Measurements from ENCODE around the gene C1QL2.
A peak's percentile ranks its signal among the peaks of the same experiment; 100 is the strongest.

C1QL2 gene

GRCh38 chr2:119158563-119159347 is at the start of gene C1QL2:
Gene C1QL2, minus strand, starts transcription at chr2:119158751. Its CDS starts 482 bp downstream, at chr2:119158269.
- DNase-seq: peak; percentile 76

- no peak for DNase-seq
These were observed 48.9 kb upstream of the C1QL2 start for GRCh38 chr2:119207447-119207846.

DNA sequence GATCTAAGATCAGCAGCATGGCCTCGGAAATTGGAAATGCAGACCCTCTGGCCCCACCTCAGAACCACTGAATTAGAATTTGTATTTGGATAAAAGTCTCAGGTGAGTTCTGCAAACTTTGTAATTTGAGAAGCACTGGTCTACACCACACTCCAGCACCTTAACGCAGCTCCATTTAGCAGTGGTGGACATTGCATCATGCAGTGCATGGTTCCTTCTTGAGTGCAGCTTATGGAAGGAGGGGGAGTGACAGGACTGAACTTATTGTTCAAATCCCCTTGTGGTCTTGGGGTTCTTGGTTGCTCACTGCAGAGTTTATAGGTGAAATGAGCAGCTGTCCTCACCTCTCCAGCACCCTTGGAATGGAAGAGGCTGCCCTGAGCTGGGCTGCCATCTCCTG is 47.6 kb upstream of the C1QL2 start:
- DNase-seq: no peak

DNA sequence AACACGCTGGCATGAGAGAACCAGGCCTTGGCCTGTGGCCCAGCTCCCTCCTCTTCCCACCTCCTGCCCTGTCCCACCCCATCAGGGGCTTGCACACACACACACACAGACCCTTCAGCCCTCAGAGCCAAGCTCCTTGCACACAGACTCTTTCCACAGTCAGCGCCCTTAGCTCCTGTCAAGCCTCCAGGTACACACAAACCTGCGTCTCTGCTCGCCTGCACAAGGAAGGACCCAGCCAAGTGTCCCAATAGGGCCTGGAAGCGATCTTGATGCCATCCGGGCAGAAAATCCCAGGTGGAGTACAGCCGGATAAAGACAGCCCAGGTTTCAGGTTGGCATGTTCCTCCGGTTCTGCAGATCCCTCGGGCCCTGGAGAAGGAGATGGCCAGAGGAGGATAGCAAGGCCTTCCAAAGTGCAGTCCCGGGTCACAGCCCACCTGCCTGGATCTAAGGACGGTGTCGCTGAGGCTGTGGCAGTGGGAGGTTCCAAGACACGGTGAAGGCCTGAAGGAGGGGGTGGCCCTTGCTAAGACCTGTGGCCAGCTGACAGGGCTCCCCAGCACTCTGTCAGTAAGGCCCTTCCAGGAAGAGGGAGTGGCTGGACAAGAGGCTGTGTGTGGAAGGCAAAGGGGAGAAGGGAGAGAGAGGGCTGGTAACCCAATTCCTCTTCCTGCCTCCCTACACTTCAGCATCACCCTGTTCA is 46.6 kb upstream of the C1QL2 start:
- no peak for DNase-seq

DNA sequence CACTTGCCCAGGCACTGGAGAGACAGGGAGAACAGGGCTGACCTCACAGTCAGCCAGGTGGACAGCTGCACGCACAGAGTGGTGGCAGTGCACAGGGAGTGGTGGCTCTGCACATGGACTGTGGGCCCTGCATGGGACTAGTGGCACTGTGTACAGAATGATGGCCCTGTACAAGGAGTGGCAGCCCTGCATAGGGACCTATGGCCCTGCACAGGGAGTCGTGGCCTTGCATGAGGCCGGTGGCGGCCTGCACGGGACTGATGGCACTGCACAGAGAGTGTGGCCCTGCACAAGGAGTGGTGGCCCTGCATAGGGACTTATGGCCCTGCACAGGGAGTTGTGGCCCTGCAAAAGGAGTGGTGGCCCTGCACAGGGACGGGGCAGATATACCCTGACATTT is 46.0 kb upstream of the C1QL2 start:
- no peak for DNase-seq

- no peak for DNase-seq
These were observed 44.2 kb upstream of the C1QL2 start for GRCh38 chr2:119202610-119203310.

- no peak for DNase-seq
These were observed 43.3 kb upstream of the C1QL2 start for GRCh38 chr2:119201815-119202214.

- DNase-seq: no peak
These were observed 39.8 kb upstream of the C1QL2 start for GRCh38 chr2:119198240-119198840.

DNA sequence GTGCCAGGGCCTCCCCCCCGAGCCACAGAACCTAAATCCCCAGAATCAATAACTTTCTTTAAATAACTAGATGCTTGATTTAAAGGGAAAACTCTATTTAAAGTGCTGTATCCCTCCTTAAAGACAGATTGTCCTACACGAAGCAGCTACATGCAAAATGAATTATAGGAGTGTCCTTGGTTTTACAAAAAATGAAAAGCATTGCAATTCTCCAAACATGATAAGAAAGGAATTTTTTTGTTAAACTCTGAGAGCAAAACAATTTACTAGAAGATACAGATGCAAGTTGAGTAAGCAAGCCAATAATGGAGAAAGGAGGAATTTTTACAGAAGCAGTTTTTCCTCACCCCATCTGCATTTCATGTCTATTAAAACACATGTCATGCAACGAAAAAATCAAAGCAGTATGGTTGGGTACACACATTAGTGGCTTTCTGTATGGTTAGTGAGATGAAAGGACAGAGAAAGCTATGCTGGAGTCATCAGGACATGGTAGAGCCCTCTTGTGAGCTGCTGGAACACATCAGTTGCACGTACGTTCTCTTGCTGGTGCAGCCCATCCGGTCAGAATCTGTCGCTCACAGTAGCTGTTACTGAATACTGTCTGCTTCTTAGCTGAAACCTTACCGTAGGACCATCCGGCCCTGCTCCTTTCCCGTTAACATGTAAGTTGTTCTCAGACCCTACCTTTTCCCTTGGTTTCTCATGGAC is 39.1 kb upstream of the C1QL2 start:
- no peak for DNase-seq

DNA sequence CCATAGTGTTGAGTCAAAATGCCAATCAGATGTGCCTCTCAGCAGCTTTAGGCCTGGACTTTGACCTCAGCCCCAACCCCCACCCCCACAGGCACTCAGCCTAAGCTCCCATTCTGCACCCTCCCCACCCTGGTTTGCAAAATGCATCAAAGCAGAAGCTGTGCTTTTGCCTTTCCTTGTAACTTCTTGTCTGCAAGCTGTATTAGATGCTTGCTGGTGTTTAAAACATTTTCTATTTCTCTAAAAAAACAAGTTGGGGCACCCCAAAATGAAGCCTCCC is 38.5 kb upstream of the C1QL2 start:
- DNase-seq: no peak

DNA sequence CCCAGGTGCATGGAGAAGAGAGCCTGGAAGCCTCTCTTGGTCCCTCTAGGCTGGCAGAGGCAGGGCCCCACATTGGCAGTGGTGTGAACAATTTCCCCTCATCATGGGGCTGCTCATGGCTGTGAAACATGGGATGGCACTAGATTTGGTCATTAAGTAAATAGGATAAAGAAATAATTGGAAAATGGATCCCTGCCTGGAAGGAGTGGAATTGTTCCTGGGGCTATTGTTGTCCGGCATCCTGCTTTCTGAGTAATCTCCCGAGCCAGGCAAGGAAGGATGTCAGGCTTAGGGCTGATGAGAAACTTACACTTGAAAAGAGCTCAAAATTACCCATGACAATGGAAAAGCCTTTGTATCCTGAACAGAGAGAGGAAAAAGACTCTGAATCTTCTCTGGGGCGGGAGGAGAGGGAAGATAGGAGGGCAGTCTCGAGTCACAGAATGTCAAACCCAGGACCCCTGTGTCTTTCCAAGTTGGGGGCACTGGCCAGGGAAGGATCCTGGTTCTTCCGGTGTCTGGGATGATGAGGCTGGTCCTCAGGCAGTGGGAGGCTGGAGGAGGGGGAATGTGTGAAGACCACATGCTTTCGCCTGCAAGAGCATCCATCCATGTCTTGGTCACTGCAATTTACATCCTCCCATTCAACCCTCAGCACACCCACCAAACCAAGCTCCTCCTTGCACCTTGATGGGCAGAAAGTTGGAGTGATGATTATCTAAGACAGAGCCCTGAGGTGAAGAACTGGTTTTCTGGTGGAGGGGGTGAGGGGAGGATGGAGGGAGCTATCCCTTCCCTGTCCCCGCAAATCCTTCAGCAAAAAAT is 38.0 kb upstream of the C1QL2 start:
- DNase-seq: no peak

DNA sequence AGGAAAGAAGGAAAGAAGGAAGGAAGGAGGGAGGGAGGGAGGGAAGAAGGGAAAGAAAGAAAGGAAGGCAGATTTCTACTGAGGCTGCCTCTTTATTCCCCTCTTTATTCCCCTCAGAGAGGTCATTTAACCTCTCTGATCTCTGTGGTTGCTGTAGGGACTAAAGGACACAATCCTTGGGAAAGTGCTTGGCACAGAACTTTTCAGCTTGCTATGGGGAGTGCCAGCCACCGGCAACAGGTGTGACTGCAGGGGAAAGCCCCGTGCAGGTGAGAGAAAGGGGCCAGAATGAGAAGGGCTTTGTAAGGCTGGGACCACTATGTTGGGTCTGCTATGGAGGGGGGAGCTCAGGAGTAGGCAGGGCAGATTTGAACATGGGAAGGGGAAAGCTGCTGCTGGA is 37.3 kb upstream of the C1QL2 start:
- no peak for DNase-seq

DNA sequence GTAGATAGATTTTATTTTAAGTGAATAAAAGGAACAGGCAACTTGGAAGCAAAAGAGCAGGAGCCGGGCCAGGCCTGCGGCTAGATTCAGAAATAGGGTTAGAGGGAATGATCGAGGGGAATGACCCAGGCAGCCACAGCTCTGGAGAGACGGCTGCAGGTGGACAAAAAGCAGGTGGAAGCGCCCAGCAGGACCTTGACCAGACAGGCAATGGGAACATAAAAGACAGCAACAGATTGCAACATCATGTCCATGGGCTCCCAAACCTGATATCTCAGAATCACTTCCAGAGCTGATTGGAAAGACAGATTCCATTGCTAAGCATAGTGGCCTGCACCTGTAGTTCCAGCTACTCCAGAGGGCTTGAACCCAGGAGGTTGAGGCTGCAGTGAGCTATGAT is 36.5 kb upstream of the C1QL2 start:
- no peak for DNase-seq

DNA sequence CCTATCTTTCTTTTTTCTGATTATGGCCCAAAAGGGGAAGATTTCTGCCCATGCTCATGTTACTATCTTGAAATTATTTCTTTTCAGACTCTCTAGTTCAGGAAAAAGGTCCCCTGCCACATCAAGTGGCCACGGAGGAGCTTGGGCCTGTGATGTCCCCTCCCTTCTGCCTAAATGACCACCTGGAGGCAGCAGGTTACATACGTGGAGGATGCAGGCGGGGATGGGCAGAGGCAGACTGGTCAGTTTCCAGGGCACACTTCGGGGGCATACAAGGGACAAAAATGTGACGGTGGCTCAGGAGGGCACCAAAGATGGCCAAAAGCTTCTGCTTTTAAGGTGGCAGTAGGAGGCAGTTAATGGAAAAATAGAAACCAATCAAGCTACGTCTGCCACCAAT is 34.3 kb upstream of the C1QL2 start:
- no peak for DNase-seq

GRCh38 chr2:119190321-119191111 is 32.0 kb upstream of the C1QL2 start:
- no peak for DNase-seq

DNA sequence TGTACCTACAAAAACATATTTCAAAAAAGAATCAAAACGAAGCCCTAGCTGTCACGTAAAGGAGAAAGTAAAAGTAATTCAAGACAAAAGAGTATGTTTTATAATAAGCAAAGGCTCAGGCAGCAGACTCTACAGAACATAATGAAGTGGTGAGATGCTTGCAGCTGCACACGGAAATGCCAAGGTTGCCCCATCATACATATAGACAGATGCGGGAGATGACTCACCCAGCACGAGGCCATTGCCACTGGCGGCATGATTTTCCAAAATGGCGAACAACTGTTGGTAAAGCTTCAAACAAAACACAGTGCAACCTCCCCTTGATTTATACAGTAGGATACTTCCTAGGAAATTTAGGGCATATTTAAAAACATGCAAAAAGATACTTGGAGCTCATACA is 26.0 kb upstream of the C1QL2 start:
- no peak for DNase-seq

DNA sequence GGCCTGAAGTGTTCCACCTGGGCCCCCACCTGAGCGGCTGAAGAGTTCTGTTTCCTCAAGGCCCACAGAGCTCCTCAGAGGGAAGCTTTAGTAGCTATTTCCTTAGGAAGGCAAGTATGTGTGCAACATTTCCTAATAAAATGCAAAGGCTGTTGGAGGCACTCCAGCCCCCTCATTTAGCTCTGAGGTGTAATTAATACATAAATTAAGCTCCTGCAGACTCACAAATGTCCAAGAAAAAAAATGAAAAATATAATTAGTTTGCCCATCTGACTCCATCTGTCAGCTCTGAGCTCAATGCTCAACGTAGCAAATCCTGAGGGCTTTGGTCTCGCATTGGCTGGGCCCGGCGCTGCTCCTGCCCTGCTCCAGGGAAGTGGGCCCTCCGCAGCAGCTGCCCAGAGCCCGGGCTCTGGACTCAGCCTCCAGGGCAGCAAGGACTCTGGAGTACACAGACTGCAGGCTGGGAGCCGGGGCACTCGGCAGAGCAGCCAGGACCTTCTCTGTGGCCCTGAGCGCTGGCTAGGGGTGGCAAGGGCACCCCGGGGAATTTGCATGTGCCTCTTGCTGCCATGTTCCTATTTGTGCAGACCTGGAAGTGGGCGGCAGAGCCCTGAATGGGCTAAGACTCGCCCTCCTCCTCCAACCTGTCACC is 23.4 kb upstream of the C1QL2 start:
- no peak for DNase-seq

- no peak for DNase-seq
These were observed 22.8 kb upstream of the C1QL2 start for GRCh38 chr2:119181391-119181790.

DNA sequence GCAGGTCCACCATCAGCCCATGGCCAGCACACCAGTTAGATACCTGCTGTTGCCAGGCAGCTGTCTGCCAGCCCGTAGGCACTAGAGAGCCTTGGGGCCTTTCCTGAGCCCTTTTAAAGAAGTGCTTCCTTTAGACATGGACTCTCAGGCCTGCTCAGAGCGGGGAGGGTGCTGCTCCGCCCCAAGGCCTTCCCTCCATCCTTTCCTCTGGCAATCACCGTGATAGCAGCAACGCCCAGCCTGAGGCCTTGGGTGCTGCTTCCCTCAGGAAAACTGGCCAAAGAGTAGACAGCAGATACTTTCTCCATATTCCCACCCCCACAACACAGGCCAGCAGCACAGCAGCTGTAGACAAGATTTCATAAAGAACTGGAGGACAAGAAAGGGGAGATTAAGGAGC is 22.3 kb upstream of the C1QL2 start:
- DNase-seq: no peak

GRCh38 chr2:119179991-119180390 is 21.4 kb upstream of the C1QL2 start:
- no peak for DNase-seq

GRCh38 chr2:119179202-119179601 is 20.7 kb upstream of the C1QL2 start:
- no peak for DNase-seq
